GM12872 (cell line): ENCODE results near the gene SF3B1.
A peak's percentile ranks its signal among the peaks of the same experiment; 100 is the strongest.

Experiments
- CTCF ChIP-seq: IDR thresholded peaks from 3 replicates; pipeline ENCODE4 v1.5.1; 2011; ENCODE audit warnings: low read depth, mild to moderate bottlenecking, low read length, moderate library complexity; ENCODE audit not compliant: insufficient read depth

Gene SF3B1

DNA sequence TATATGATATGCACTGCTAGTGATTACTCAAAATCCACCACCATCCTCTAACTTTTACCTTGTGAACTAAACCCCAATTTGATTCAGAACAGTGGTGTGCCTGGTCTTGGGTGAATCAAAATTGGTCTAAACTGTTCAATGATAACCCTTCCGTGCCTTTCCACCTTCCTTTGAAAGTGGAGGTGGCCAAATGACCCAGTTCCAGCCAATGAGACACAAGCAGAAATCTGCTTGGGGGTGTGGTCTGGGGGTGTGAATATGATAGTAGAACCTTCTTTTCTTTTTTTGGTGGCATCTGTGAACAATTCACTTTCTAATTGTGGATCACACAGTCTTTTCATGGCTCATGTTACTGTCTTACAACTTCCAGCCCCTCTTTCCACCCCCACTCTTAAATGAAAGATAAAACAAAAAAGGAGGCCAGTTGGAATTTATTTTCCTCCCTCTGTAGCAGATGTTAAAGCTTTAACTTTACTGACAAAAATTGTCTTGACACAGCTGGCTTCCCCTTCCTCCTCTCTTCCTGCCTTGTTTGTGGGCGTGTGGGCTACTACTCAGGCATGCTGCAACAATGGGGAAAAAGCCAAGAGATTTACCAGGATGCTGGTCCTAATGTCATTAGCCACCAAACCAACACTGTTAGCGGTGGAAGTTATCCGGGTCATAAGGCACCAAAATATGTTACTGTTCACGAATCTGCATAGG is 65.4 kb downstream of the SF3B1 start:
- TF ChIP-seq CTCF = no peak

GRCh38 chr2:197368412-197368811 is 66.4 kb downstream of the SF3B1 start:
- no peak for TF ChIP-seq CTCF

DNA sequence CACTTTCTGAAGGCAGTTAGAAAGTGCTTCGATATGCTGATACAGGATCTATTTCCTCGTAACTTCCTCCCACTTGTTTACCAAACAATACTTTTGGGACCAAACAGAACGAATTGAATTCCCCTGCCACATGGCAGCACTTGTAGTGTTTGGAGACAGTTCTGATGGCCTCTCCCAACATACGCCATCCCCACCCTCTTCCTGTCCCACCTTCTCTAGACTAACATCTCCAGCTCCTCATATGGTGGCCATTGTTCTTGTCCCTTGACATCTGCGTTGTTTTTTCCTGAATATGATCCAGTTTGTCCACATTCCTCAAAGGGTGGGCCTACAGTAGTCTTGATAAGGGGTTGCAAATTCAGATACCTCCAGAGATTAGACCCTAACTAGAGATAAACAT is 70.8 kb downstream of the SF3B1 start:
- no peak for TF ChIP-seq CTCF

GRCh38 chr2:197360744-197361156 is 74.1 kb downstream of the SF3B1 start:
- no peak for TF ChIP-seq CTCF

- TF ChIP-seq CTCF = peak; percentile 59
Observed at GRCh38 chr2:197359859-197360258, 75.0 kb downstream of the SF3B1 start.

DNA sequence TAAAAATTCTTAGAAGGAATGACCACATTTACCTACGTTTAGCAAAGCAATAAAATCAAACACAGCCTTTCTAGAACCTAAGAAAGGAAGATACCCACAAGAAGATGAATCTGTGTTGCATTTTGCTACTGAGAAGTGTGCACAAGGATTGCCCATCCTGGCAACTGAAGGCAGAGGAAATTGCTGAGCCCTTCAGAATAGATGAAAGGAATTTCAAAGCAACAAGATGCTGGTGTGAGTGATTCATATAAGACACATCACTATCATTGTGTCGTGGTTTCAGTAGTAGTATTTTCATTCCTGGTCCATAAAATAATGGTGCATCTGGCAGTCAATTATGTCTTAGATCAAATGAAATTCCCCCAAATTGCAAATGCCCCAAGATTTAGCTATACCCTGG is 75.9 kb downstream of the SF3B1 start:
- no peak for TF ChIP-seq CTCF

DNA sequence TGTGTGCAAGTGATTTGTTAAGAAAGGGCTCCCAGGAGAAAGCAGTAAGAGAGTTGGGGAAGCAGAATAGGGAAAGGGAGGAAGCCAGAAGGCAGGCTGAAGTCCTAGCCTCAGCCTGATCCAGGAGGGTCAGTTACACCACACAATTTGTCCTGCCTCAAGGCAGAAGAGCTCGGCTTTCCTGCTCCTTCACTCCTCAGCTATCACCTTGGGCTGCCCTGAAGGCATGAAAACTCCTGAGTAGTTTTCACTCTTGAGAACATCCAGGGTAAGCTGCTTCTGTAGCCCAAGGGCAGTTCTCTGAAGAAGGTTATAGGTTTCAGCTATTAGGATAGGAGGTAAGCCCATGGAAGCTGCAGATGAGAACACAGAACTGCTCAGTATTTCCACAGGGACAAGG is 76.8 kb downstream of the SF3B1 start:
- no peak for TF ChIP-seq CTCF

GRCh38 chr2:197356136-197356535 is 78.7 kb downstream of the SF3B1 start:
- peak; percentile 36; the same call in 2 of the 3 replicates for TF ChIP-seq CTCF
